ENCODE results near the gene IL3.

DNA sequence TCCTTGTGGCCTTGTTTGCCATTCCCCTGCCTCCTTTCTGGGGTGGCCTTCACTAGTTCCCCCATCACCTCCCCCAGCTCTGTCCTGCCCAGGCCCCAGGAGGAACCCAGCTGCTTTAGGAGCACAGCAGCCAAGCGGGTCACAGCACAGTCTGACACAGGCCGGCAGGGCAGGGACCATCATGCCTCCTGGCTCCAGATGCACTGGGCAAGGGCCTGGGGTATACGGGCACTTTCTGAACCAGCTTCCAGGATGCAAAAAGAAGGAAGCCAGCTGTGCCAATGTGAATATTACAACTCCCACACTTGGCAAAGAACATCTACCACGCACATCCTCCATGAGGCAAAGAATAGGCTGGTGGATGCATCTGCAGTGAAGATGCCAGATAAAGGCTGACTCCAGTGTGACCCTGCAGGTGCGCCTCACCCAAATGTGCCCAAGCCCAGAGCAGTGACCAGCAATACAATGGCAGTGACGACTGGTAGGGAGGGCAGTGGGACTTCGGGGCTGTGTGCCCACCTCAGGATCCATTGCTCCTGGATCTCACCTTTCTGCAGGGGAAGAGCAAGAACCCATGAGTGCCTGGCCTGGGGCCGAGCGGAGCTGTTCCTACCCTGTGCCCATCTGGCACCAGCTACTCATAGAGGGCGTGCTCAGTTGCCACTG is 6.3 kb upstream of the IL3 start:
- no peak for TF ChIP-seq POLR2A (IDR thresholded peaks at IDR 0.05)
- TF ChIP-seq, protein P1, sequence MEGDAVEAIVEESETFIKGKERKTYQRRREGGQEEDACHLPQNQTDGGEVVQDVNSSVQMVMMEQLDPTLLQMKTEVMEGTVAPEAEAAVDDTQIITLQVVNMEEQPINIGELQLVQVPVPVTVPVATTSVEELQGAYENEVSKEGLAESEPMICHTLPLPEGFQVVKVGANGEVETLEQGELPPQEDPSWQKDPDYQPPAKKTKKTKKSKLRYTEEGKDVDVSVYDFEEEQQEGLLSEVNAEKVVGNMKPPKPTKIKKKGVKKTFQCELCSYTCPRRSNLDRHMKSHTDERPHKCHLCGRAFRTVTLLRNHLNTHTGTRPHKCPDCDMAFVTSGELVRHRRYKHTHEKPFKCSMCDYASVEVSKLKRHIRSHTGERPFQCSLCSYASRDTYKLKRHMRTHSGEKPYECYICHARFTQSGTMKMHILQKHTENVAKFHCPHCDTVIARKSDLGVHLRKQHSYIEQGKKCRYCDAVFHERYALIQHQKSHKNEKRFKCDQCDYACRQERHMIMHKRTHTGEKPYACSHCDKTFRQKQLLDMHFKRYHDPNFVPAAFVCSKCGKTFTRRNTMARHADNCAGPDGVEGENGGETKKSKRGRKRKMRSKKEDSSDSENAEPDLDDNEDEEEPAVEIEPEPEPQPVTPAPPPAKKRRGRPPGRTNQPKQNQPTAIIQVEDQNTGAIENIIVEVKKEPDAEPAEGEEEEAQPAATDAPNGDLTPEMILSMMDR (IDR thresholded peaks at IDR 0.05), result no peak
